Endothelial cell of umbilical vein (primary cell): ENCODE measurements around the gene BPIFA1. TPM values are rescaled to one million over a fixed set of nuclear protein-coding genes. Genes with fewer than 3 reads are reported as not detected.

Experiments
- BruUV-seq: library from RNA; stranded (reverse); fragments of 400-500 nt; replicated peaks from 2 replicates; lab custom pipeline; 2021; lab: Mats Ljungman, UMichigan
- CTCF ChIA-PET: fragments of 300-600, 350-600 bp; sonication (Branson Sonifier 250); formaldehyde crosslinking; loops from one replicate; lab custom pipeline; 2021; ENCODE audit warnings: antibody characterized with exemption, inconsistent platforms; lab: Charles Lee
- POLR2A ChIA-PET: fragments of 300-600, 350-600 bp; sonication (Branson Sonifier 250); formaldehyde crosslinking; loops from one replicate; lab custom pipeline; 2021; ENCODE audit warnings: antibody characterized with exemption, inconsistent platforms; lab: Charles Lee
- DNase-seq: peaks from one replicate; pipeline ENCODE4 v3.0.0-alpha.2; 2011; ENCODE audit warnings: low read depth, low spot score
- FAIRE-seq: peaks from 2 replicates; lab custom pipeline; 2011; peaks lifted over from hg19 to GRCh38; lab: Jason Lieb, UNC
- H2AFZ ChIP-seq: 2 replicates; pipeline ENCODE4 v1.6.0; 2012; ENCODE audit warnings: low read depth, low read length, control low read depth, inconsistent platforms
- H3K27ac ChIP-seq: 2 replicates; pipeline ENCODE4 v1.5.1; 2011; ENCODE audit warnings: low read depth, mild to moderate bottlenecking, control low read depth, low read length, moderate library complexity; ENCODE audit not compliant: insufficient read depth
- H3K27me3 ChIP-seq, 2 experiments: 2 replicates each; pipeline versions ENCODE4 v1.6.0 to v1.6.1; 2011; ENCODE audit warnings: low read length in 2 of 2, mixed read lengths in 1 of 2; ENCODE audit not compliant: control insufficient read depth in 2 of 2, insufficient read depth in 2 of 2
- H3K36me3 ChIP-seq, 2 experiments: 2 replicates in 1 of 2; 3 replicates in 1 of 2; pipeline ENCODE4 v1.5.1; 2011; ENCODE audit warnings: low read length in 2 of 2, mild to moderate bottlenecking in 1 of 2, moderate library complexity in 1 of 2; ENCODE audit not compliant: control insufficient read depth in 2 of 2, insufficient read depth in 2 of 2; ENCODE audit errors: extremely low read depth in 1 of 2
- H3K4me1 ChIP-seq: 3 replicates; pipeline ENCODE4 v1.5.1; 2011; ENCODE audit warnings: mild to moderate bottlenecking, low read length; ENCODE audit not compliant: control insufficient read depth, insufficient read depth; ENCODE audit errors: extremely low read depth
- H3K4me2 ChIP-seq: 2 replicates; pipeline ENCODE4 v1.6.1; 2011; ENCODE audit warnings: low read length, control low read depth, mixed read lengths; ENCODE audit not compliant: insufficient read depth
- H3K4me3 ChIP-seq, 3 experiments: fragments of 200-600 bp in 1 of 3; sonication (generic), shearing (Covaris generic) in 1 of 3; replicated peaks in 1 of 3; 2 replicates each; pipeline ENCODE4 v1.5.1; 2011 to 2016; ENCODE audit warnings: control low read depth in 3 of 3, low read length in 3 of 3, mild to moderate bottlenecking in 2 of 3, inconsistent platforms in 1 of 3, low read depth in 1 of 3, moderate library complexity in 1 of 3; ENCODE audit not compliant: insufficient read depth in 1 of 3
- H3K79me2 ChIP-seq: 2 replicates; pipeline ENCODE4 v1.6.0; 2012; ENCODE audit warnings: low read length, inconsistent platforms; ENCODE audit not compliant: control insufficient read depth, insufficient read depth
- H3K9ac ChIP-seq: replicated peaks from 2 replicates; pipeline ENCODE3; 2011; ENCODE audit warnings: low read length, control low read depth; ENCODE audit not compliant: insufficient read depth; ENCODE audit errors: extremely low read depth
- H3K9me1 ChIP-seq: replicated peaks from 3 replicates; pipeline ENCODE4 v1.6.0; 2011; ENCODE audit warnings: mild to moderate bottlenecking, low read length; ENCODE audit not compliant: control insufficient read depth, insufficient read depth; ENCODE audit errors: extremely low read depth
- H3K9me3 ChIP-seq: replicated peaks from 2 replicates; pipeline ENCODE4 v1.5.1; 2012; ENCODE audit warnings: low read length, inconsistent platforms; ENCODE audit not compliant: control insufficient read depth, insufficient read depth
- H4K20me1 ChIP-seq: replicated peaks from 2 replicates; pipeline ENCODE3; 2011; ENCODE audit warnings: mild to moderate bottlenecking, low read length; ENCODE audit not compliant: control insufficient read depth, insufficient read depth; ENCODE audit errors: extremely low read depth
- GATA2 ChIP-seq: IDR thresholded peaks from 2 replicates; pipeline ENCODE4 v1.7.0; 2011; ENCODE audit warnings: low read depth, mild to moderate bottlenecking, moderate library complexity, mixed read lengths, low read length; ENCODE audit not compliant: insufficient read length, insufficient read depth
- JUN ChIP-seq: IDR thresholded peaks from 2 replicates; pipeline ENCODE4 v1.6.1; 2011; ENCODE audit warnings: borderline replicate concordance, low read depth; ENCODE audit not compliant: insufficient read length, insufficient read depth
- MAX ChIP-seq: IDR thresholded peaks from 2 replicates; pipeline ENCODE4 v1.6.1; 2011; ENCODE audit not compliant: insufficient read depth, insufficient read length
- MYC ChIP-seq: IDR thresholded peaks from one replicate; pipeline ENCODE4 v1.6.1; 2011; ENCODE audit warnings: mild to moderate bottlenecking, low read depth, low read length
- POLR2AphosphoS5 ChIP-seq: IDR thresholded peaks from 2 replicates; pipeline ENCODE4 v1.6.1; 2012; ENCODE audit warnings: low read depth, mild to moderate bottlenecking, control low read depth, low read length, moderate library complexity; ENCODE audit not compliant: insufficient read depth
- dilution Hi-C: fragments of 300-500 bp; cut with MboI; formaldehyde crosslinking; loops from one replicate; pipeline ENCODE4 v1.15.0; 2019; ENCODE audit warnings: low sequenced_read_pairs; ENCODE audit not compliant: extremely low pct_ligation_motif_present
- intact Hi-C: fragments of 100-400 bp; cut with micrococcal nuclease; formaldehyde crosslinking; loops from one replicate; pipeline ENCODE4 v1.10.0; 2022
- polyA plus RNA-seq, 4 experiments: library from polyadenylated mRNA; depleted of rRNA in 3 of 4; stranded (reverse) in 3 of 4; unstranded in 1 of 4; fragments of >200 nt; gene quantifications; 2 replicates each; pipeline versions ENCODE4 v1.2.1 to v1.2.3, GENCODE V29; 2011 to 2012; ENCODE audit warnings: missing spikeins in 1 of 4
- total RNA-seq: library from RNA; stranded (reverse); gene quantifications from 2 replicates; pipeline ENCODE4 v1.2.3, GENCODE V29; 2021

BPIFA1 gene
- total and polyA plus RNA-seq, 2 donors (not counting 3 experiments of a cell fraction or from before 2014, with no cell fraction given): not detected

DNA sequence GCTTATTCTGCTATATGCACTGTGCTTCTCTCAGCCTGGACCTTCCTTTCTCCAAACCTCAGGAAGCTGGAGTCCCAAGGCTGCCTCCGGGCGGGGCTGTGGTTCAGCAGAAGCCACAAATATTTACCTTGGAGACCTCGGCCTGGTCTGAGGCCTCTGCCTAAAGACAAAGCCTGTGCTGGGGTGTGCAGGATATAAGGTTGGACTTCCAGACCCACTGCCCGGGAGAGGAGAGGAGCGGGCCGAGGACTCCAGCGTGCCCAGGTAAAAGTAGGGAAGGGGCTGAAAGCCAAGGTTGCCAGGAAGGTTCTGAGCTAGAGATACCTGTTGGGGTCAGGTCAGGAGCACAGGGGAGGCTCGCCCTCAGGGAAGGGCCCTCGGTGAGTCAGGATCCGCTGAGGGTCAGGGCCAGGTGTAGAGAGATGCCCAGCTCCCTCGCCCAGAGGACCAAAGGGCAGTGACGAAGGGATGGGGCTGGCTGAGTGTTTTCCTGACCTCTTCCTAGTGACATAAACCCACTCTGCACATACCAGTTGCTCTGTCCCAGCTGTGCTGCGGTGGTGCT, 47.3 kb downstream of the BPIFA1 start, which contains the start of gene BPIFB1:
TSS of gene BPIFB1 (plus strand) at position 224 of the 565 bp plus-strand sequence. CDS start 2,860 bp downstream, outside the sequence.
- Histone ChIP-seq H3K9me1 (no peaks in the 10 kb centered on the region), H3K27ac (no peak within 1 kb of the TSS), H3K4me1 (no peaks in the 10 kb centered on the region), H3K9me3 (no peaks in the 10 kb centered on the region), H3K27me3 (peaks cover 2% of the 10 kb centered on the region in 2 experiments), H4K20me1 (no peaks in the 10 kb centered on the region), H3K4me2 (no peak within 1 kb of the TSS), H3K9ac (no peak within 1 kb of the TSS), H3K4me3 (no peak within 1 kb of the TSS), H3K79me2 (no peaks in the 10 kb centered on the region), H3K36me3 (no peaks in the 10 kb centered on the region), H2AFZ (no peak within 1 kb of the TSS)
- intact Hi-C loops: no loop called here
- DNase-seq (no peak), FAIRE-seq (no peak)
- POLR2A ChIA-PET: no interaction called here
- no peak for TF ChIP-seq POLR2AphosphoS5
- no peak for TF ChIP-seq MYC
- TF ChIP-seq JUN: no peak
- BruUV-seq: no TSS peak
- dilution Hi-C loops: no loop called here
- CTCF ChIA-PET: no interaction called here

- ChIA-PET POLR2A (no interaction called here), CTCF (interaction anchor here (1.1 kb wide), 1 partner anchor 10 kb away, joined by 3 read pairs; no protein-coding TSS in a partner anchor)
- dilution Hi-C loops: no loop called here
- no peaks in the 10 kb centered on the region for H3K9me3 ChIP-seq
- DNase-seq (no peak), FAIRE-seq (no peak)
- peaks cover 2% of the 10 kb centered on the region in 2 experiments for H3K27me3 ChIP-seq
- H3K36me3 ChIP-seq: no peaks in the 10 kb centered on the region
- H4K20me1 ChIP-seq: no peaks in the 10 kb centered on the region
- intact Hi-C loops: no loop called here
- no TSS peak for BruUV-seq
- H3K4me2 ChIP-seq: no peak overlapping the region
- no peak overlapping the region for H3K9ac ChIP-seq
- H3K4me1 ChIP-seq: no peaks in the 10 kb centered on the region
- H3K79me2 ChIP-seq: no peaks in the 10 kb centered on the region
- H3K9me1 ChIP-seq: no peaks in the 10 kb centered on the region
- H3K27ac ChIP-seq: no peak overlapping the region
- no peak overlapping the region for H3K4me3 ChIP-seq
- H2AFZ ChIP-seq: no peak overlapping the region
- TF ChIP-seq GATA2 (no peak), MAX (no peak)
Measured at GRCh38 chr20:33284284-33284683, 48.5 kb downstream of the BPIFA1 start.
